Measurements from ENCODE around the gene C9orf72. TPM values are rescaled to one million over a fixed set of nuclear protein-coding genes. Genes with fewer than 3 reads are reported as not detected.

Gene C9orf72
- total and polyA plus RNA-seq, 9 of the 15 experiments (the other 6 are each of a cell fraction or from before 2014, with no cell fraction given), result 2.3 to 7.3 (median 4.1) TPM

DNA sequence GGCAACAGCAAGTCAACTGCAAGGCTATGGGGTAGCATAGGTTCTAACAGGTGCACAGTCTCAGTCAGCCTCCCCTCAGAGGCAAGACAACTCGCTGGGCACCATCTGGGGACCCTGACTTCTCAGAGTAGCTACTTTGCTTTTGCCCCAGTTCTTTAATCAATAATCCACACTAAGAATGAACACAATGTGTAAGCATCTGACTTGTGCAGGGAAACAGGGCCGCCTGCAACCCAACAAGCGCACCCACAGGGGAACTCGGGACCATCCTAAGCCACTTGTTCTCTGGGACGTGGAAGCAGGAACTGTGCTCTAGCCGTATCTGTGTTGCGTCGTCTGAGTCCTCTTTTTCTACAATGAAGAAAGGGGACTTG, 45.6 kb downstream of the C9orf72 start:
- ChIA-PET POLR2A (interaction anchor here (0.5 to 0.8 kb wide), 2 partner anchors 14 to 89 kb away, joined by 3 read pairs; no protein-coding TSS in a partner anchor), CTCF (ENCODE audit: low intra/inter-chr PET ratio) (no interaction called here)
- Histone ChIP-seq H3K4me1 (replicated peaks in 1 of 2; ENCODE audit: control insufficient read depth in 2 of 2, insufficient read depth in 2 of 2, low read length in 2 of 2) (peaks cover 3 to 8% of the 10 kb centered on the region in 2 experiments; a peak in 4 of 5 replicates), H3K4me2 (ENCODE audit: insufficient read depth, low read length) (peak overlapping the region; percentile 72), H3K9me1 (ENCODE audit: control insufficient read depth, insufficient read depth, low read length) (no peaks in the 10 kb centered on the region), H3K79me2 (ENCODE audit: control insufficient read depth, insufficient read depth, low read length) (peaks cover 75% of the 10 kb centered on the region), H3K9ac (ENCODE audit: insufficient read depth in 1 of 2, low read depth in 2 of 2, low read length in 2 of 2) (peak overlapping the region; percentile 64 to 91), H3K27me3 (ENCODE audit: control insufficient read depth in 2 of 2, insufficient read depth in 2 of 2, low read length in 2 of 2) (no peaks in the 10 kb centered on the region), H3K9me3 (replicated peaks; ENCODE audit: control insufficient read depth, insufficient read depth, low read depth, low read length) (no peaks in the 10 kb centered on the region), H3K27ac (ENCODE audit: extremely low read depth, low read depth, low read length) (peak overlapping the region; percentile 62), H2AFZ (ENCODE audit: low read depth, low read length) (no peak overlapping the region), H3K4me3 (peak overlapping the region; percentile 60), H3K36me3 (ENCODE audit: control insufficient read depth, insufficient read depth, low read length) (peaks cover 9% of the 10 kb centered on the region; the same call in 1 of the 3 replicates), H4K20me1 (replicated peaks; ENCODE audit: control insufficient read depth, insufficient read depth, low read length) (no peaks in the 10 kb centered on the region)
- DNase-seq (ENCODE audit: extremely low read depth in 1 of 4, low spot score in 3 of 4), result peak in 1 of 4 experiments; percentile 8
- in situ Hi-C loops (cut with MboI) (loop anchor here (10.0 kb wide), 1 partner anchor 73 kb away; no protein-coding TSS in a partner anchor), intact Hi-C loops (cut with micrococcal nuclease) (loop anchor here (5.0 kb wide), 1 partner anchor 65 kb away; no protein-coding TSS in a partner anchor)
- WGBS (ENCODE audit: insufficient coverage, low coverage, missing lambda C conversion rate), result 0% methylated on average over 5 of the region's 8 CpGs
- FAIRE-seq, result no peak
- BruUV-seq (replicated peaks), result no TSS peak
- TF ChIP-seq ZNF217 (CRISPR knock-in tag; IDR thresholded peaks at IDR 0.05) (no peak), NFRKB (IDR thresholded peaks at IDR 0.05; ENCODE audit: low read depth) (no peak), HDAC3 (IDR thresholded peaks at IDR 0.05; ENCODE audit: borderline replicate concordance, partially characterized antibody) (no peak), JUND (IDR thresholded peaks at IDR 0.05; ENCODE audit: borderline replicate concordance, low read depth, low read length) (no peak), JUND (tag; IDR thresholded peaks at IDR 0.05; ENCODE audit: borderline replicate concordance, low read depth, low read length) (no peak)
- TF ChIP-seq, protein P1, sequence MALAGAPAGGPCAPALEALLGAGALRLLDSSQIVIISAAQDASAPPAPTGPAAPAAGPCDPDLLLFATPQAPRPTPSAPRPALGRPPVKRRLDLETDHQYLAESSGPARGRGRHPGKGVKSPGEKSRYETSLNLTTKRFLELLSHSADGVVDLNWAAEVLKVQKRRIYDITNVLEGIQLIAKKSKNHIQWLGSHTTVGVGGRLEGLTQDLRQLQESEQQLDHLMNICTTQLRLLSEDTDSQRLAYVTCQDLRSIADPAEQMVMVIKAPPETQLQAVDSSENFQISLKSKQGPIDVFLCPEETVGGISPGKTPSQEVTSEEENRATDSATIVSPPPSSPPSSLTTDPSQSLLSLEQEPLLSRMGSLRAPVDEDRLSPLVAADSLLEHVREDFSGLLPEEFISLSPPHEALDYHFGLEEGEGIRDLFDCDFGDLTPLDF (CRISPR knock-in tag; IDR thresholded peaks at IDR 0.05), result no peak
- TF ChIP-seq, protein P2, sequence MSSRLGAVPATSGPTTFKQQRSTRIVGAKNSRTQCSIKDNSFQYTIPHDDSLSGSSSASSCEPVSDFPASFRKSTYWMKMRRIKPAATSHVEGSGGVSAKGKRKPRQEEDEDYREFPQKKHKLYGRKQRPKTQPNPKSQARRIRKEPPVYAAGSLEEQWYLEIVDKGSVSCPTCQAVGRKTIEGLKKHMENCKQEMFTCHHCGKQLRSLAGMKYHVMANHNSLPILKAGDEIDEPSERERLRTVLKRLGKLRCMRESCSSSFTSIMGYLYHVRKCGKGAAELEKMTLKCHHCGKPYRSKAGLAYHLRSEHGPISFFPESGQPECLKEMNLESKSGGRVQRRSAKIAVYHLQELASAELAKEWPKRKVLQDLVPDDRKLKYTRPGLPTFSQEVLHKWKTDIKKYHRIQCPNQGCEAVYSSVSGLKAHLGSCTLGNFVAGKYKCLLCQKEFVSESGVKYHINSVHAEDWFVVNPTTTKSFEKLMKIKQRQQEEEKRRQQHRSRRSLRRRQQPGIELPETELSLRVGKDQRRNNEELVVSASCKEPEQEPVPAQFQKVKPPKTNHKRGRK (tag; IDR thresholded peaks at IDR 0.05), result no peak
- ATAC-seq, result no peak

All from K562 (cell line).